Spleen (tissue), 7 donors: ENCODE results near the gene CD300C.
"Not testable (repeated sequence)": the region's sequence is repeated elsewhere in the genome, so short reads cannot be mapped to it uniquely, and the experiment has no call there.

Experiments
- CTCF ChIP-seq, 11 experiments: fragments of 200-600 bp in 7 of 11; fragments of 450-650 bp in 4 of 11; sonication (generic) in 4 of 11; IDR thresholded peaks in 8 of 11; conservative IDR thresholded peaks in 3 of 11; 1 replicate in 7 of 11; 2 replicates in 4 of 11; pipeline versions ENCODE4 v1.4.0 to v1.8.0; 2016 to 2021; ENCODE audit warnings: antibody characterized with exemption in 11 of 11, inconsistent platforms in 4 of 11, mild to moderate bottlenecking in 1 of 11
- POLR2AphosphoS5 ChIP-seq, 3 donors: sonication (generic); formaldehyde crosslinking; IDR thresholded peaks; one replicate each; pipeline ENCODE4 v1.5.1; 2017; ENCODE audit warnings: antibody characterized with exemption in 3 of 3
- donor health status: DM: no; HTN: no; CAD: no; lungs with moderate emphysema.
- donor health status: DM: no; HTN: no; CAD: no.
- donor health status: DM: no; HTN: no; CAD: no.

GRCh38 chr17:74558402-74558801 is 12.5 kb upstream of the CD300C start:
- not testable (repeated sequence) for TF ChIP-seq CTCF (IDR thresholded peaks at IDR 0.05 in 8 of 11, conservative IDR thresholded peaks at IDR 0.05 in 3 of 11); POLR2AphosphoS5 (IDR thresholded peaks at IDR 0.05)
